ENCODE results near the gene PTPRM.
"Not testable (repeated sequence)": the region's sequence is repeated elsewhere in the genome, so short reads cannot be mapped to it uniquely, and the experiment has no call there.

Gene PTPRM

DNA sequence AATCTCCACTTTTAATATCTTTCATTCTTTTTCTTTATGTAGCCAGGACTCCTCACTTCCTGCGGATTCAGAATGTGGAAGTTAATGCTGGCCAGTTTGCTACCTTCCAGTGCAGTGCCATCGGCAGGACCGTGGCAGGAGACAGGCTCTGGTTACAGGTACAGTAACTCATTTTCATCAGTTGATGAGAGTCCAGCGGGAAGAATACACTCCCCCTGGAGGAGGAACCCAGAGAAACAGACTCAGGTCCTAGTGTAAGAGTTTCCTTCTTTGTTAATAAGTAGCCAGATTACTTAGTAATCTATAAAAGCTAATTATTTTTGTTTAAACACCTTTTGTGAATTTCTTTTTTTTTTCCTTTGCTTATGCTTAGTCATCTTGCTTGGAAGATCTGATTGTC, 359.4 kb downstream of the PTPRM start:
- no peak for DNase-seq (ENCODE audit: low read depth in 2 of 3, low spot score in 2 of 3)

DNA sequence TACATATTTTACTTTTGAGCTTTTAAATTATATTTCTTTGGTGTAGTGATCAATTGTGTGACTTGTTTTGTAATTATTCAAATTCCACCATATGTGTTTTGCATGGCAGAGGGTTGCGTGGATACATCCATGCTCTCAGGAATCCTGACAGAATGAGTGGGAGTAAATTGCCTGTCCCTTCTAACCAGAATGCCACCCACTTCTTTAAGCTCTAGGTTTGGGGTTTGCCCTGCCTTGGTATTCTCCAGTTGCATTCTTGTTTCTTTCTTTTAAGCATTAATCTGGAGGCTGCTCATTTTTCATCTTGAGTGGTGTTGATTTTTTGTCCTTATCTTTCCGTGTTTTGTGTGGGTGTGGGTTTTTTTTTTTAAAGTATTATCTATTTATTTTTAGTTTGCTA, 360.0 kb downstream of the PTPRM start:
- no peak for DNase-seq (ENCODE audit: low read depth in 2 of 3, low spot score in 2 of 3)

- no peak for DNase-seq (ENCODE audit: low read depth in 2 of 3, low spot score in 2 of 3)
Observed at GRCh38 chr18:7931763-7932162, 364.6 kb downstream of the PTPRM start.

- no peak for DNase-seq (ENCODE audit: low read depth in 2 of 3, low spot score in 2 of 3)
Observed at GRCh38 chr18:7937268-7937667, 370.2 kb downstream of the PTPRM start.

DNA sequence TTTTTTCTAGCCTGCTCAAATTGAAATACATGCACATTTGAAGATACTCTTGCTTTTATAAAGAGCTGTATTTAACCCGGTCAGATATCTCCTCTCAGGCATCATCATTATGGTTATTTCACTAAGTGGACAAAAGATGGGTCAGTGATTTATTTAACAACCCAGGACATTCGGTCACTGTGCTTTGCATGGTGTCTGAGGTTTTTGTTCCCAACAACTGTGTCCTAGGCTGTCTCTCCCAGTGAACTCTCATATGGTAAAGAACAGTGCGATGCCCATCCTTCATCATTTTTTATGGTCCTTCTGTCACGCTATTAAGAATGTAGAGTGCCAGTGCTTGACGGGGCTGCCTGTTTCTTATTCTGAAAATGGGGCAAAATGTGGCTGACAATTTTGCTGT, 372.4 kb downstream of the PTPRM start:
- no peak for DNase-seq (ENCODE audit: low read depth in 2 of 3, low spot score in 2 of 3)

- no peak for DNase-seq (ENCODE audit: low read depth in 2 of 3, low spot score in 2 of 3)
Observed at GRCh38 chr18:7940379-7940778, 373.3 kb downstream of the PTPRM start.

DNA sequence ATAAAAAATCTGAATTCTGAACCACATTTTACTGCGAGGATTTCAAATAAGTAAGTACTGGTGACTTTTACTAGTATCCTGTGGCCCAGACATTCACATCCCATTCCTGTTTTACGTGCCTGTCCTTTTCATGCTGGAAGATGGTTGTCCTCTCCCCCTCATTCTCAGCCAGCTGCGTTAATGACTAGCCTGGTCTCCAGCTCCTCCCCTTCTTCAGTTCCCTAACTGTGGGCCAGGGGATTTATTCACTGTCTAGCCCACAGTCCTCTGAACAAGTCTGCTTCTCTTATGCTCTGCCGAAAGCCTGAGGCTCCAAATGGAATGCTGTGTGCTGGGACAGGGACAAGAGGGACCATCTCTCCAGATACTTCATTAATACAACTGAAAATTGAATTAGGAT, 373.9 kb downstream of the PTPRM start:
- DNase-seq (ENCODE audit: low read depth in 2 of 3, low spot score in 2 of 3) = no peak

DNA sequence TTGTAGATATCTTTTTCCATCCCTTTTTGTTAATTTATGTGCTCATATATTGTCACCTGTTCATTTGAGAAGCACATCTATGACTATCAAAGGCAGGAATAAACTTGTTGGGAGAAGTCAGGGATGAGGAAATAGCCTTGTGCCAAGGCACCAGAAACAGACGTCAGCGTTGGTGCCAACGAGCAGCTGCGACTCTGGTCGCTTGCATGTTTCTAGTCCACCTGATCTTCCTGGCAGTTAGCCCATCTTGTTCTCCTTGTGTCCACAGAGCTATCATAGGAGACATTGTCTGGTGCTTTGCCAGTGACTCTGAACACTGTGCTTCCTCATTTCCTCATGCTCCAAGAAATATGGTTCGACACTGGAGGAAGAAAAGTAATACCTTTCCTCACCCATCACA, 374.4 kb downstream of the PTPRM start:
- no peak for DNase-seq (ENCODE audit: low read depth in 2 of 3, low spot score in 2 of 3)

DNA sequence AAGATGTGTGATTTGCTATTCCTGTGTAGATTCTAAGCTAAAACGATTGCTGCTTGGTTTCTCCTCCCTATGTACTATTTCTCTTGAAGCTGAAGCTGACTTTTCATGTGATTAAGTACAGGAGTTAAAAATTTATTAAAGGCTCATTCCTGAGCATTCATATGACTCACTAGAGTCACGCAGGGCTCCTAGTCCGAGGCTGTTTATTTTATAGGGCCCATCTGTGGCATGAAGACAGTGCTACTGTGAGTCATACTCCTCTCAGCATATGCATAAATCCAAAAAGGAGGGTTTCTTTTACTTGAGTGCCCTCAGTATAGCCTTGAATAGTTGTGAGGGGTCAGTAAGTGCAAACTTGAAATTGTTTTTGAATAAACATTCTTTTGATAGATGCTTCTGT, 378.8 kb downstream of the PTPRM start:
- DNase-seq (ENCODE audit: low read depth in 2 of 3, low spot score in 2 of 3) = no peak

GRCh38 chr18:7946734-7947377, 379.7 kb downstream of the PTPRM start:
- no peak for DNase-seq (ENCODE audit: low read depth in 2 of 3, low spot score in 2 of 3)

DNA sequence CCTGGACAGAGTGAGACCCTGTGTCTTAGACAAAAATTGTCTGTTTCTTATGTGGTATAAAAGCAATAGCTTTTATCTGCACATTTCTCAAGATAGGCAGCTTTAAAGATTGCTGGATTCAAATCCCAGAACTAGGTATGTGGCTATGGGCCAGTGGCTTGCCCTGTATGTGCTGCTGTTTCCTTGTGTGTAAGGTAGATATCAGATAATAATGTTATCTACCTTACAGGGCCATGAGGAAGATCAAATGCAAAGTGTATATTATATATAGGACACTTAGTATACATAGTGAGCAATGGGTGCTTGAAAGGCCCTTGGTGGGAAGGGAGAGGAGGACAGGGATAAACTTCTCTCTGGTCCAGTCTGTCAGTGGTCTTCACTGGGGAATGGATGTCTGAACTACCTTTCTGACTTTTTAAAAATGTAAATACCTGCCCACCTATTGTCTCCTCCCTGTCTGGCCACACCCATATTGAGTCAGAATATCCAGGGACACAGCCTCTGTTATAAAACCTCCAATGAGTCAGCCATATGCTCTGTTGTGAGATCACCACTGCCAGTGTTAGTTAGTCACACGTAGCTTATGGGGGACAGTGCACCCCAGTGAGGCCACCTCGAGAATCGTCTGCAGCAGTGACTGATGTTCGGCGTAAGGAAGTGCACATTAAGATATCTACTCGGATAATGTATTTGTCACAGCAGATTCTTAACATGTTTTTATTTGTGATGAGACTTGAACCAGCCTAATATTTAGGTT, 383.4 kb downstream of the PTPRM start:
- no peak for DNase-seq (ENCODE audit: low read depth in 2 of 3, low spot score in 2 of 3)

- DNase-seq (ENCODE audit: low read depth in 2 of 3, low spot score in 2 of 3) = no peak
Observed at GRCh38 chr18:7953095-7953958, 386.2 kb downstream of the PTPRM start.

- DNase-seq (ENCODE audit: low read depth in 2 of 3, low spot score in 2 of 3) = no peak
Observed at GRCh38 chr18:7954238-7954637, 387.1 kb downstream of the PTPRM start.

- DNase-seq (ENCODE audit: low read depth in 2 of 3, low spot score in 2 of 3) = no peak
Observed at GRCh38 chr18:7955175-7955574, 388.1 kb downstream of the PTPRM start.

- DNase-seq (ENCODE audit: low read depth in 2 of 3, low spot score in 2 of 3) = no peak
Observed at GRCh38 chr18:7957297-7957696, 390.2 kb downstream of the PTPRM start.

GRCh38 chr18:7958081-7958896, 391.2 kb downstream of the PTPRM start:
- DNase-seq (ENCODE audit: low read depth in 2 of 3, low spot score in 2 of 3) = no peak

- no peak for DNase-seq (ENCODE audit: low read depth in 2 of 3, low spot score in 2 of 3)
Observed at GRCh38 chr18:7958897-7959146, 391.7 kb downstream of the PTPRM start.

- not testable (repeated sequence) for DNase-seq (ENCODE audit: low read depth in 2 of 3, low spot score in 2 of 3)
Observed at GRCh38 chr18:7966682-7967081, 399.6 kb downstream of the PTPRM start.

- no peak for DNase-seq (ENCODE audit: low read depth in 2 of 3, low spot score in 2 of 3)
Observed at GRCh38 chr18:7974200-7974874, 407.2 kb downstream of the PTPRM start.

DNA sequence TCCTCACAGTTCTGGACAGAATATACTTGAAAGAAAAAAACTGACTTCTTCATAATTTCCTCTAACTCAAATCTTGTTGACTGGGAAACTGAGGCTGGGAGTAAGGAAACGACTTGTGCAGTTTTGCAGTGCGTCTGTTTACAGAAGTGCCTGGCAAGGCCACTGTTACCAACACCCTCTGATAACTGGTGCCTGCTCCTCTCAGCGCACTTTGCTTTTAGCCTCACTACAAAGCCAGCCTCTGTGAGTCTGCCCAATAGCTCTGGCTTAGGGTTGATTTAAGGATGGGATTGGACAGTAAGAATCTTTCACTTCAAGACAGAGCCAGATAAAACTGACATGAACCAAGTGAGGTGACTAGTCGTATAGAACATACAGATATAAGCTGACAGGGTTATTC, 410.8 kb downstream of the PTPRM start:
- no peak for DNase-seq (ENCODE audit: low read depth in 2 of 3, low spot score in 2 of 3)

DNA sequence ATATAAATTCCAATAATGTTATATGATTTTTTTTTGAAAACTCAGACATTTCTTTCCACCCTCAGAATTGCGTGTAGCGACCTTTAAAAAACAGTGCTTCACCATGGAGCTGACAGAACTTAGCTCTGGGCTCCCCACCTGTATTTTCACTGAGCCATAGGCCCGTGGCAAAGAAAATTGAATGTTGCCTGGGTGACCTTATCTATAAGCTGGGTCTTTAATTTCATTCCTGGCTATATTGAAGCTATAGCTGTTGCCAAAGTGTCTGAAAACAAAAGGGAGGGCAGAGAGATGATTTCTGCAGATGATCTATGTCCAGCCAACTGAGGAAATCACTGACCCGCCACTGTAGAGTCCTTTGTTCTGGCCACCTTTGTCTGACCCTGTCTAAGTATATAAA, 411.7 kb downstream of the PTPRM start:
- DNase-seq (ENCODE audit: low read depth in 2 of 3, low spot score in 2 of 3) = no peak

Measured in activated CD8-positive, alpha-beta memory T cell treated with anti-CD3 and anti-CD28 coated beads for 48 hours (primary cell).